ENCODE results near the gene HIVEP2. TPM values are rescaled to one million over a fixed set of nuclear protein-coding genes. Genes with fewer than 3 reads are reported as not detected.

Gene HIVEP2
- total RNA-seq, 1 experiment from 2014 or later = 9.1 TPM

- TF ChIP-seq CTCF (conservative IDR thresholded peaks at IDR 0.05; ENCODE audit: low read depth, low read length) (no peak), EZH2phosphoT487 (IDR thresholded peaks at IDR 0.05; ENCODE audit: borderline replicate concordance, low read length) (no peak), EZH2 (IDR thresholded peaks at IDR 0.05; ENCODE audit: low read length, unreplicated experiment) (no peak)
- CTCF ChIA-PET = interaction anchor here (0.6 kb wide), 1 partner anchor 534 kb away, joined by 3 read pairs; no protein-coding TSS in a partner anchor
- H2AFZ ChIP-seq (ENCODE audit: low read length) = no peak overlapping the region
- H3K4me1 ChIP-seq (ENCODE audit: insufficient read depth, low read length) = peaks cover 18% of the 10 kb centered on the region
- no peak overlapping the region for H3K9ac ChIP-seq (ENCODE audit: low read length)
- intact Hi-C loops (cut with micrococcal nuclease) = no loop called here
- no peaks in the 10 kb centered on the region for H3K79me2 ChIP-seq (ENCODE audit: low read length)
- no peaks in the 10 kb centered on the region for H3K27me3 ChIP-seq (ENCODE audit: low read length)
- H3K9me3 ChIP-seq (ENCODE audit: low read length) = no peaks in the 10 kb centered on the region
- DNase-seq (no peak), ATAC-seq (no peak)
- no peaks in the 10 kb centered on the region for H3F3A ChIP-seq (ENCODE audit: low read length, unreplicated experiment)
- no peak overlapping the region for H3K4me3 ChIP-seq (ENCODE audit: low read length)
- BruUV-seq (replicated peaks) = no TSS peak
- no peak overlapping the region for H3K4me2 ChIP-seq (ENCODE audit: low read length)
- no peaks in the 10 kb centered on the region for H4K20me1 ChIP-seq (ENCODE audit: low read length)
- no peak overlapping the region for H3K27ac ChIP-seq (ENCODE audit: low read length)
- POLR2A ChIA-PET (ENCODE audit: unreplicated experiment) = no interaction called here
- H3K36me3 ChIP-seq (ENCODE audit: low read depth, low read length) = no peaks in the 10 kb centered on the region
- H3K9me2 ChIP-seq (replicated peaks; ENCODE audit: low read length) = no peaks in the 10 kb centered on the region
Observed at GRCh38 chr6:142803495-142804058, 141.4 kb downstream of the HIVEP2 start.

DNA sequence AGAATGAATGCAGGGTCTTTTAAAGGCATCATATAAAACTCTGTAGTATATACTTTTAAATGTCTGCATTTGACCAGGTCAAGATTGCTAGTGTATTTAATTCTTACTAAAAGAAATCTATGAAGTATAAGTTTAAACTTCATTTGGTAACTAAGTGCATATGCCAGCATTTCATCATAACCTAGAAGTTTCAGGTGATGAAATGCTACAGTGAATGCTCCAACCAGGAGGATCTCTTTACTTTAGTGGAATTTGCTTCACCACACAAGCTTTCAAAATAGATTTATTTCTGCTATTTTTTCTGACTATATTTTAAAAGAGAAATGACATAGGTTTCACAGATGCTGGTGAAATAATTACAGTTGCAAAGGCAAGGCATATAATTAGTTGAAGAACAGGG lies 141.9 kb downstream of the HIVEP2 start:
- Histone ChIP-seq H3K79me2 (ENCODE audit: low read length) (no peaks in the 10 kb centered on the region), H3K4me1 (ENCODE audit: insufficient read depth, low read length) (peaks cover 18% of the 10 kb centered on the region), H3K27ac (ENCODE audit: low read length) (peak overlapping the region; percentile 62; the same call in 1 of the 2 replicates), H3K9me2 (replicated peaks; ENCODE audit: low read length) (no peaks in the 10 kb centered on the region), H4K20me1 (ENCODE audit: low read length) (no peaks in the 10 kb centered on the region), H3K27me3 (ENCODE audit: low read length) (no peaks in the 10 kb centered on the region), H3K9ac (ENCODE audit: low read length) (no peak overlapping the region), H3K9me3 (ENCODE audit: low read length) (no peaks in the 10 kb centered on the region), H3F3A (ENCODE audit: low read length, unreplicated experiment) (no peaks in the 10 kb centered on the region), H2AFZ (ENCODE audit: low read length) (no peak overlapping the region), H3K36me3 (ENCODE audit: low read depth, low read length) (no peaks in the 10 kb centered on the region), H3K4me3 (ENCODE audit: low read length) (no peak overlapping the region), H3K4me2 (ENCODE audit: low read length) (no peak overlapping the region)
- ATAC-seq (no peak), DNase-seq (no peak)
- TF ChIP-seq EZH2phosphoT487 (IDR thresholded peaks at IDR 0.05; ENCODE audit: borderline replicate concordance, low read length) = no peak
- TF ChIP-seq EZH2 (IDR thresholded peaks at IDR 0.05; ENCODE audit: low read length, unreplicated experiment) = no peak
- TF ChIP-seq CTCF (conservative IDR thresholded peaks at IDR 0.05; ENCODE audit: low read depth, low read length) = no peak
- intact Hi-C loops (cut with micrococcal nuclease) = no loop called here
- no TSS peak for BruUV-seq (replicated peaks)
- ChIA-PET POLR2A (ENCODE audit: unreplicated experiment) (interaction anchor here (0.7 kb wide), 1 partner anchor 54 kb away, joined by 4 read pairs; no protein-coding TSS in a partner anchor), CTCF (interaction anchor here (0.6 kb wide), 1 partner anchor 534 kb away, joined by 3 read pairs; no protein-coding TSS in a partner anchor)

DNA sequence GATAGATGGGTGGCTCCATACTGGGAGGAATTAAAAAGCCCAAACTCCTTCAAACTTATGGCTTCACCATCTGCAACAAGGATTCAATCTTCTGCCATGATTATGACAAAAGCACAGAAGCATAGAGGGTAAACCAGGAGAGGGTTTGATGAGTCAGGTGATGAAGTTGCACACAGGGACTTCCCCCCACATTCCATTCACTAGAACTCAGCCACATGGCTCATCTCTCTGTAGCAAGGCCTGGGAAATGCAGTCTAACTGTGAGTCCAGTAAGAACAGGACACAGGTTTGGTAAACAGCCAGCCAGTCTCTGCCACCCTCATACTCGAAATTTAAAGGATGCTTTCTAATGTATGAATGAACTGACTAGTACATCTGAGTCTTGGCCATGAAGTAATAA lies 142.9 kb downstream of the HIVEP2 start:
- intact Hi-C loops (cut with micrococcal nuclease) = no loop called here
- peak; percentile 89 for DNase-seq
- no peaks in the 10 kb centered on the region for H4K20me1 ChIP-seq (ENCODE audit: low read length)
- no peaks in the 10 kb centered on the region for H3K79me2 ChIP-seq (ENCODE audit: low read length)
- POLR2A ChIA-PET (ENCODE audit: unreplicated experiment) = no interaction called here
- no peak for TF ChIP-seq CTCF (conservative IDR thresholded peaks at IDR 0.05; ENCODE audit: low read depth, low read length)
- TF ChIP-seq EZH2 (IDR thresholded peaks at IDR 0.05; ENCODE audit: low read length, unreplicated experiment) = no peak
- TF ChIP-seq EZH2phosphoT487 (IDR thresholded peaks at IDR 0.05; ENCODE audit: borderline replicate concordance, low read length) = no peak
- peak; percentile 95 for ATAC-seq
- no TSS peak for BruUV-seq (replicated peaks)
- H3K4me3 ChIP-seq (ENCODE audit: low read length) = no peak overlapping the region
- H2AFZ ChIP-seq (ENCODE audit: low read length) = no peak overlapping the region
- H3K27ac ChIP-seq (ENCODE audit: low read length) = peak overlapping the region; percentile 62
- H3K27me3 ChIP-seq (ENCODE audit: low read length) = no peaks in the 10 kb centered on the region
- H3K9me2 ChIP-seq (replicated peaks; ENCODE audit: low read length) = no peaks in the 10 kb centered on the region
- no peaks in the 10 kb centered on the region for H3F3A ChIP-seq (ENCODE audit: low read length, unreplicated experiment)
- H3K4me2 ChIP-seq (ENCODE audit: low read length) = peak overlapping the region; percentile 42
- peak overlapping the region; percentile 36 for H3K9ac ChIP-seq (ENCODE audit: low read length)
- CTCF ChIA-PET = no interaction called here
- H3K4me1 ChIP-seq (ENCODE audit: insufficient read depth, low read length) = peaks cover 18% of the 10 kb centered on the region
- no peaks in the 10 kb centered on the region for H3K9me3 ChIP-seq (ENCODE audit: low read length)
- no peaks in the 10 kb centered on the region for H3K36me3 ChIP-seq (ENCODE audit: low read depth, low read length)

Data from PC-3 (cell line).